Upper lobe of right lung (tissue), 1 donor: ENCODE measurements around the gene TSHR. TPM values are rescaled to one million over a fixed set of nuclear protein-coding genes. Genes with fewer than 3 reads are reported as not detected.

Experiments
- ATAC-seq: fragments of 200-7000 bp; cut with Tn5 transposase; one replicate; pipeline ENCODE4 v1.9.1; 2020; ENCODE audit warnings: mild to moderate bottlenecking, moderate library complexity
- DNase-seq: peaks from one replicate; pipeline ENCODE4 v3.0.0-alpha.2; 2020
- H3K27ac ChIP-seq: fragments of 200-600 bp; one replicate; pipeline ENCODE4 v1.8.0; 2022
- H3K27me3 ChIP-seq: fragments of 200-600 bp; one replicate; pipeline ENCODE4 v1.8.0; 2022; ENCODE audit warnings: mild to moderate bottlenecking
- H3K36me3 ChIP-seq: fragments of 200-600 bp; one replicate; pipeline ENCODE4 v1.8.0; 2022
- H3K4me1 ChIP-seq: fragments of 200-600 bp; one replicate; pipeline ENCODE4 v1.8.0; 2022
- H3K4me3 ChIP-seq: fragments of 200-600 bp; one replicate; pipeline ENCODE4 v1.8.0; 2022; ENCODE audit warnings: mild to moderate bottlenecking
- H3K9me3 ChIP-seq: fragments of 200-600 bp; one replicate; pipeline ENCODE4 v1.8.0; 2022
- intact Hi-C: fragments of 100-400 bp; cut with DNase I; formaldehyde crosslinking; loops from one replicate; pipeline ENCODE4 v1.11.0; 2022
- total RNA-seq: library from RNA; stranded (reverse); fragmentation: NEBNext Ultra II Directional; extraction: Animal tissue kit (Norgen Biotek cat#: 25700); gene quantifications from one replicate; pipeline ENCODE4 v1.2.1, GENCODE V29; 2021
- TF ChIP-seq, protein P1 (sequence below): fragments of 200-600 bp; IDR thresholded peaks from one replicate; pipeline ENCODE4 v1.8.0; 2022; ENCODE audit warnings: antibody characterized with exemption
- donor health status: DM: no; HTN: yes; CAD: no; lungs with severe emphysema.

The TSHR gene
- total RNA-seq, 1 donor from 2014 or later, result not detected

GRCh38 chr14:81132468-81132867, 177.0 kb downstream of the TSHR start:
- H3K4me3 ChIP-seq, result no peak overlapping the region
- H3K9me3 ChIP-seq, result no peaks in the 10 kb centered on the region
- H3K27ac ChIP-seq, result no peak overlapping the region
- no peaks in the 10 kb centered on the region for H3K4me1 ChIP-seq
- DNase-seq (no peak), ATAC-seq (no peak)
- H3K36me3 ChIP-seq, result no peaks in the 10 kb centered on the region
- TF ChIP-seq, protein P1, sequence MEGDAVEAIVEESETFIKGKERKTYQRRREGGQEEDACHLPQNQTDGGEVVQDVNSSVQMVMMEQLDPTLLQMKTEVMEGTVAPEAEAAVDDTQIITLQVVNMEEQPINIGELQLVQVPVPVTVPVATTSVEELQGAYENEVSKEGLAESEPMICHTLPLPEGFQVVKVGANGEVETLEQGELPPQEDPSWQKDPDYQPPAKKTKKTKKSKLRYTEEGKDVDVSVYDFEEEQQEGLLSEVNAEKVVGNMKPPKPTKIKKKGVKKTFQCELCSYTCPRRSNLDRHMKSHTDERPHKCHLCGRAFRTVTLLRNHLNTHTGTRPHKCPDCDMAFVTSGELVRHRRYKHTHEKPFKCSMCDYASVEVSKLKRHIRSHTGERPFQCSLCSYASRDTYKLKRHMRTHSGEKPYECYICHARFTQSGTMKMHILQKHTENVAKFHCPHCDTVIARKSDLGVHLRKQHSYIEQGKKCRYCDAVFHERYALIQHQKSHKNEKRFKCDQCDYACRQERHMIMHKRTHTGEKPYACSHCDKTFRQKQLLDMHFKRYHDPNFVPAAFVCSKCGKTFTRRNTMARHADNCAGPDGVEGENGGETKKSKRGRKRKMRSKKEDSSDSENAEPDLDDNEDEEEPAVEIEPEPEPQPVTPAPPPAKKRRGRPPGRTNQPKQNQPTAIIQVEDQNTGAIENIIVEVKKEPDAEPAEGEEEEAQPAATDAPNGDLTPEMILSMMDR, result no peak
- intact Hi-C loops, result no loop called here
- H3K27me3 ChIP-seq, result no peaks in the 10 kb centered on the region

GRCh38 chr14:81133400-81133799, 178.0 kb downstream of the TSHR start:
- no peak overlapping the region for H3K27ac ChIP-seq
- DNase-seq (no peak), ATAC-seq (no peak)
- H3K4me3 ChIP-seq, result no peak overlapping the region
- intact Hi-C loops, result no loop called here
- H3K36me3 ChIP-seq, result no peaks in the 10 kb centered on the region
- H3K27me3 ChIP-seq, result no peaks in the 10 kb centered on the region
- no peaks in the 10 kb centered on the region for H3K9me3 ChIP-seq
- H3K4me1 ChIP-seq, result no peaks in the 10 kb centered on the region
- TF ChIP-seq, protein P1, result no peak

- no peak overlapping the region for H3K4me3 ChIP-seq
- H3K27ac ChIP-seq, result no peak overlapping the region
- TF ChIP-seq, protein P1, result no peak
- H3K4me1 ChIP-seq, result no peaks in the 10 kb centered on the region
- ATAC-seq (no peak), DNase-seq (no peak)
- intact Hi-C loops, result no loop called here
- H3K9me3 ChIP-seq, result no peaks in the 10 kb centered on the region
- H3K36me3 ChIP-seq, result no peaks in the 10 kb centered on the region
- no peaks in the 10 kb centered on the region for H3K27me3 ChIP-seq
These were observed 181.9 kb downstream of the TSHR start for GRCh38 chr14:81137316-81137715.

- H3K4me1 ChIP-seq, result no peaks in the 10 kb centered on the region
- H3K36me3 ChIP-seq, result no peaks in the 10 kb centered on the region
- H3K9me3 ChIP-seq, result no peaks in the 10 kb centered on the region
- ATAC-seq (no peak), DNase-seq (no peak)
- H3K4me3 ChIP-seq, result no peak overlapping the region
- H3K27ac ChIP-seq, result no peak overlapping the region
- H3K27me3 ChIP-seq, result no peaks in the 10 kb centered on the region
- TF ChIP-seq, protein P1, result no peak
- intact Hi-C loops, result no loop called here
These were observed 183.0 kb downstream of the TSHR start for GRCh38 chr14:81138429-81138828.

DNA sequence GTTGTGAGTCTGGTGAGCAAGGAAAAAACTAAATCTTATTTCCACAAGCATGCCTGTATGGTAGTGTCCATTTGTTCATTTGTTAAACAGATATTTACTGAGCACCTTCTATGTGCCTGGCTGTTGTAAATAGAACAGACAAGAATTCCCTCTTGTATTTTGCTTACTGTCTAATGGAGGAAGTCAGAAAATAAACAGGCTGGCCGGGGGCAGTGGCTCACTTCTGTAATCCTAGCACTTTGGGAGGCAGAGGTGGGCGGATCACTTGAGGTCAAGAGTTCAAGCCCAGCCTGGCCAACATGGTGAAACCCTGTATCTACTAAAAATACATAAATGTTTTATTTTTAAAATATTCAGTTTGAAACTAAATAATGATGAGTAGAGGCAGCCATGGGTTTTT, 186.0 kb downstream of the TSHR start:
- H3K27ac ChIP-seq, result no peak overlapping the region
- H3K4me3 ChIP-seq, result no peak overlapping the region
- H3K36me3 ChIP-seq, result no peaks in the 10 kb centered on the region
- ATAC-seq (no peak), DNase-seq (no peak)
- H3K9me3 ChIP-seq, result no peaks in the 10 kb centered on the region
- intact Hi-C loops, result no loop called here
- peaks cover 6% of the 10 kb centered on the region for H3K4me1 ChIP-seq
- no peaks in the 10 kb centered on the region for H3K27me3 ChIP-seq
- TF ChIP-seq, protein P1, result no peak

DNA sequence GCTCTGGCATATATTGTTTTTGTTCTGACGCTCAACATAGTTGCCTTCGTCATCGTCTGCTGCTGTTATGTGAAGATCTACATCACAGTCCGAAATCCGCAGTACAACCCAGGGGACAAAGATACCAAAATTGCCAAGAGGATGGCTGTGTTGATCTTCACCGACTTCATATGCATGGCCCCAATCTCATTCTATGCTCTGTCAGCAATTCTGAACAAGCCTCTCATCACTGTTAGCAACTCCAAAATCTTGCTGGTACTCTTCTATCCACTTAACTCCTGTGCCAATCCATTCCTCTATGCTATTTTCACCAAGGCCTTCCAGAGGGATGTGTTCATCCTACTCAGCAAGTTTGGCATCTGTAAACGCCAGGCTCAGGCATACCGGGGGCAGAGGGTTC, 188.4 kb downstream of the TSHR start:
- DNase-seq (no peak), ATAC-seq (no peak)
- intact Hi-C loops, result no loop called here
- Histone ChIP-seq H3K4me3 (no peak overlapping the region), H3K36me3 (no peaks in the 10 kb centered on the region), H3K27ac (no peak overlapping the region), H3K27me3 (no peaks in the 10 kb centered on the region), H3K4me1 (peaks cover 6% of the 10 kb centered on the region), H3K9me3 (no peaks in the 10 kb centered on the region)
- TF ChIP-seq, protein P1, result no peak
